UCSD-AML1 (cell line): Measurements from ENCODE around the gene C10orf120.

Experiments
- DNase-seq: peaks from one replicate; lab custom pipeline; 2025; ENCODE audit not compliant: unreplicated experiment; lab: John Stamatoyannopoulos, UW

C10orf120 gene

DNA sequence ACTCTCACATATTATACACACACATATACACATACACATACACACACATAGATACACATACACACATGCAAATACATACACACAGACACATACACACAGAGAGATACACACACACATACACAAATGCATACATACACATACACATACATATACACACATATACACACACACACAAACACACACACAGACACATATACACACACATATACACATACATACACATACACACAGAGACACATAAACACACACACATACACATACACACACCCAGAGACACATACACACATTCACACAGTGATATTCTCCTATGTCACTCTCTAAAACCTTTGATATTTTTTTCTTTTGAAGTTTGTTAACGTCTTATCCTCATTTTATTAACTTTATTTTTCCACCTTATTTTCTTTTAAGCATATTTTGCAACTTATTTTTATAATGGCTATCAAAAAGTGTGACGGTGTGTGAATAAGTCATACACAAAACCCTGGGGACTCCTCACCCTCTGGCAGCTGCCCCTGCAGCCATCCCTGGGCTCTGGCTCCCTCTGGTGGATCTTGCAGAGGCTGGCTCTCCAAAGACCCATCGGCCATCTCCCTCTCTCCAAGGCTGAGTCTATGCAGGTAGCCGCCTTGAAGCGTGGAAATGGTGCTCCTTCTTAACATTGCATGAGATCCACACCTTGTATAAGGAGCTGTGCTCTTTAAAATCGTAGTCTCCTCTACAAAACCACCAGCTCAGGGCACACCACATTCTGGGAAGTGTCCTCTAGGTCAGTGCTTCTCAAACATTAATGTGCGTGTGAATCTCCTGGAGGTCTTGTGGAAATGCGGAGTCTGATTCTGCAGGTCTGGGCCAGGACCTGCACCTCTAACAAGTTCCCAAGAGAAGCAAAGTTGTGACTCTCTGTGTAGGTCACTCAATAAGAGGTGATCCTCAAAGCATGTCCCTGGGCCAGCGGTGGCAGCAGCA is 4.1 kb upstream of the C10orf120 start:
- peak; percentile 45 for DNase-seq

DNA sequence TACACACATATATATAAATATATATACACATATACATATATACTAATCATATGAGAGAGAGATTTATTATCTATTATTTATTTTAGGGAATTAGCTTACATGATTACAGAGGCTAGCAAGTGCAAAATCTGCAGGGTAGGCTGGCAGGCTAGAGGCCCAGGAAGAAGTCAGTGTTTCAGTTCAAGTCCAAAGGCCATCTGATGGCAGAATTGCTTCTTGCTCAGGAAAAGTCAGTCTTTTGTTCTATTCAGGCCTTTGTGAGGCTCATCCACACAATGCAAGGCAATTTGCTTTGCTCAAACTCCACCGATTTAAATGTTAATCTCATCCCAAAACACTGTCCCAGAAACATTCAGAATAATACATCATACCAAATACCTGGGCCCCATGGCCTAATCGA is 2.6 kb upstream of the C10orf120 start:
- no peak for DNase-seq

DNA sequence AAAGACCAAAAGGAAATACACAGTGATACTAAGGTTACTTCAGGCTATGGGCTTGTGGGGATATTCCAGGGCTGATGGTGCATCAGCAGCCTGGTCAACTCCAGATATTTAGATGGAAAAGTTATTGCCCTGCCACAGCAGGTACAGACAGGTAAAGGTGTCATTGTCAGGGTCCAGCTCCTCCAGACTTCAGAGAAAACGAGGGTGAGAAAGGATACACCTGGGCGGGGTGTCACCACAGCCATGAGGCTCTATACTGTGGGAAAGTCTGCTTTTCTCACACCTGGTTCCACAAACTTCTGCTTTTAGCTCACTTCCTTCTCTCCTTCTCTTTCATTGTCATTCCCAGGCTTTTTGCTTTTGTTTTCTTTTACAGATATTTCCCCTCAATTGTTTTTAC is 2.0 kb upstream of the C10orf120 start:
- no peak for DNase-seq

DNA sequence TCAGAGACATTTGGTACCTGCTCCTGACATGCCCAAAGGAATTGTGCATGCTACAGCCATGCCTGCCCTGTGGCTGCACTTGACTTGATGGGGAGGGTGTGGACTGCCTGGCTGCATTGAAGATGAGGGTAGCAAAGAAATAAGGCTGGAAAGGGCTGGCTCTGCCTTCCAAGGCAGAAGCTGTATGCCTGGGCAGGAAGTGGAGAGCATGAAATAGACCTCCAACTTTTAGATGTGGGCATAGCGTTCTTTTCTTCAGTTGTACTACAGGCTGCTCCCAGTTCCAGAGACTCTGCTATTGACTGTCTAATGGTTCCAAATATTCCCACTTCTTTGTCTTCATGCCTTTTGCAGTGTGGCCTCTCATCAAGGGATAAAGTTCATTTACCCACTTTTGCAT is 3.0 kb downstream of the C10orf120 start:
- no peak for DNase-seq

DNA sequence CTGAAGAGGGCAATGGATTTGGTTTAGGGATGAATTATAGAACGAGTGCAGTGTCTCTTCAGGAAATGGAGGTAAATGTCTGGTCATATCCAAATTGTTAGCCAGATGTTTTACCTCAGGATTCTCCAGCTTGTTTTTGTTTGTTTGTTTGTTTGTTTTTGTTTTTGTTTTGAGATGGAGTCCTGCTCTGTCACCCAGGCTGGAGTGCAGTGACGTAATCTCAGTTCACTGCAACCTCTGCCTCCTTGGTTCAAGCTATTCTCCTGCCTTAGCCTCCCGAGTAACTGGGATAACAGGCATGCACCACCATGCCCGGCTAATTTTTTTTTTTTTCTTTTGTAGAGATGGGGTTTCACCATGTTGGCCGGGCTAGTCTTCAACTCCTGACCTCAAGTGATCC is 6.9 kb downstream of the C10orf120 start:
- no peak for DNase-seq

DNA sequence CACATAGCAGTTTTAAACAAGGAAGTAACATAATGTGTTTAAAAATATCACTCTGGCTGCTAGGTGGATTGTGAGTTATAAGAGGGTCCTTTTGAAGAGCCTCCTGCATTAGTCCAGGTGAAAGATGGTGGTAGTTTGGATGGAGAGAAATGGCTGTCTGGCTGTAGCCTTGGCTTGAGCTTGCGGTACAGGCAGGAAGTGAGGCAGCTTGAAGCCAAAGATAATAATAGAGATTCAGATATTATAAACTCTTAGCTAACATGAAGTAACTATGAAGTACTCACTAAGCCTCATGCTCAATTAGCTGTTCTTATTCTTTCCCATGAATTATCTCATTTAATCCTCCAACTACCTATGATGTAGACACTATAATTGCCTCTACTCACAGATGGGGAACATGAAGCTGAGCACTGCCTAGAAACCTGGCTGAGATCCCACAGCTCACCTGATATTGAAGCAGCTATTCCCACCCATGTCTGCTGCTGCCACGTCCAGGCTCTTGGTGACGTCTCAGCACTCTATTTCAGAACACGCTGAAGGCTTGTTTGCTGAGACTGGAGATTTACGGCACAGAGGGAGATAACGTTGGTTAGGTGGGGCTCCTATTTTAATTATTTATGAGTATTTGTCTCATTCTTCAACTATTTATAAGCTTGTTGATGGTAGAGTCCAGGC is 10.4 kb downstream of the C10orf120 start:
- no peak for DNase-seq

DNA sequence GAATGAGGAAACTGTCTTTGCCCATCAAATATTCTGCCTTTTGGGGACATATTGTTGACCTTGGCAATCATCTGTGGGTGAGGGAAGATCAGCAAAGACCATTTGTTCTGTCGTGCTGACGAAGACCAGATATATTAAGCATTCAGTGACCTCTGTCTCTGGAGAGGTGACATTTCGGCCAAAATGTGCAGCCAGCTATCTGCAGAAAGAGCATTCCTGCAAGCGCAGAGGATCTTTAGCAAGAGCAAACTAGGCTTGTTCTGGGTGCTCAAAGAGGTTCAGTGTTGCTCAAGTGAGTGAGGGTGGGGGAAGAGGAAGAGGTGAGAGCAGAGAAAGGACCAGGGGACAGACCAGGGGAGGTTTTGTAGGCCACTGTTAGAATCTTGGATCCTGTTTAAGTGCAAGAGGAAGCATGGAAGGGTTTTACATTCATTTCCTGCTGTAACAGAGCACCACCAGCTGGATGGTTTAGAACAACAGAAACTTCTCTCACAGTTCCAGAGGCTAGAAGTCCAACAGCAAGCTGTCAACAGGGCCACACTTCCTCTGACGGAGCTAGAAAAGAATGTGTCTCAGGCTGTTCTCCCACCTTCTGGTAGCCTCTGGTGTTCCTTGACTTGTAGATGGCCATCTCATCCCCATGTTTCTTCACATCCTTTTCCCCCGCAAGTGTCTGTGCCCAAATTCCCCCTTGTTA is 11.2 kb downstream of the C10orf120 start:
- DNase-seq, result no peak

DNA sequence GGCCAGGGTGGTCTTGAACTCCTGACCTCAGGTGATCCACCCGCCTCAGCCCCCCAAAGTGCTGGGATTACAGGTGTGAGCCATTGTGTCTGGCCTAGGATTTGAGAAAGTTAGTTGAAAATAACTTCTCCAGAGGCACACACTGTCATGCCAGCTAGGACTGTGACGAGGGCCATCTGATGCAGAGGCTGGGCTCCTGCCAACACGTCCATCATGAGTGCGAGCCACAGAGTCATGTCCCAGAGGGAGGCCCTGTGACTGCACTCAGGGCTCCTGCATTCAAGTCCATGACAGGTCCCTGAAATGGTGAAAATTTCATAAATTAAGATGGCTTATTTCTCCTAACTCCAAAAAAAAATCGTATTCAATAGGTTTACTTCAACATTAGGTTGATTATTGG is 17.1 kb downstream of the C10orf120 start:
- DNase-seq, result no peak

DNA sequence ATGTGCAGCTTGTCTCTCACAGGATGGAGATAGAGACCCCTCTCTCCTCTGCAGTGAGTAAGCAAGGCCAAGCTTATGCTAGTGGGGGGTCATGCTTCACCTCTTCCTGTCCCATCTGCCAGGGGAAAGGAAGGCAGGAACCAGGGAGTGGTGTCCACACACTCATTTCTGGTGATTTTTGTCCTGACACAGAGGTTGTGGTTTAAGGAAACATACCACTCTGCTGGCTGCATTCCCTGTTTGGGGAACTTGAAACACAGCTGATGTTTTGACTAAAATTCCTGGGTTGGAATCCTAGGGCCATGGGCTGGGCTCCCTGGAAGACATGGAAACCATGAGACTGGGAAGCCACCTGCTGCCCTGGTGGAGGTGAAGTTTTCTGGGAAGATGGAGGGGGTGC is 21.4 kb downstream of the C10orf120 start:
- no peak for DNase-seq

DNA sequence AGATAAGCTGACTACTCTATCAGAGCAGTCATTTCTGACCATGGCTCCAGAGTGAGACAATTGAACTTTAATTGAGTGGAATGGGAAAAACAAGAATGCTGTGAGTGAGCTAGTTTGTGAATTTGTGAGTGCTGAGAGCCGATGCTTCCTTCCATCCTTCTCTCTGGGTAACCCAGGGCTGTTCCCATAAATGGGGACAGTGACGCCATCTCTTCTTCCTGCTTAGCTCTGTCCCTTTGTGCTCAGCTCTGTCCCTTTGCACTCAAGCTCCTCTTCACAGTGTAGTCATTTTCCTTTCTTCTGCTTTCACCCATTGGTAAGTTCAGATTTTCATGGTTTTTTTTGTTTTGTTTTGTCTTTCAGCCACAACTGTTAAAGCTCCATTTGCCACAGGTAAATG is 24.4 kb downstream of the C10orf120 start:
- DNase-seq, result no peak

DNA sequence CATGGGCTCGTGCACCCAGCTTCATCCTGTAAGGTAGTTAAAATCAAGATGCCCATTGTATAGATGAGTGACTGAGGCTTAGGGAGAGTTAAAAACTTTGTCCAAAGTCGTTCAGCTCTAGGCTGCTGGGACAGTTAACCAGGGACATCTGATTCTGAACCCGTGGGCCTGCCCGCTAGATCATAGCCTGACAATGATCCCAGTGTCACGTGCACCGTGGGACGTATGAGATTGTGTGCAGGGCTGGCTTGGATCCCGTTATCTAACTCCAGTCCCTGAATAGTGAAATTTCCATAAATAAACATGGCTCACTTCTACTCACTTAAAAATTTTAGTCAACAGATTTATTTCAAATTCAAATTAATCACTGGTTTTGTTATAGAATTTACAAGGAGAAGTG is 24.9 kb downstream of the C10orf120 start:
- DNase-seq, result no peak

DNA sequence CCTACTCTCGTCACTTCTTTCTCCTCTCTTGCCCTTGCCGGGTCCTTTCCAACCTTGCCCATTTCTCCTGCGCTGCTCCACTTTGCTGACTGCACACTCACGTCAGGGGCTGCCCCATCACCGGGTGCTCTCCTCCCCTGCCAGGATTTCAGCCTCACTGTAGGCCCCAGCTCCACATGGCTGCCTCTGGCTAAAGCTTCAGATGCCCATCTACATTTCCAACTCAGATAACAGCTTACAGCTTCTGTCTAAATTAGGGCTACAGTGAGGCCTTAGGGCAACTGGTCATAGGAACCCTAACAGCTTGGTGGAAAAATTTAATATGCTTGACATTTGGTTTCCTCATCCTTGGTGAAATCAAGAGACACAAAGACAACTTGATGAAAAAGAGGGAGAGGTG is 25.9 kb downstream of the C10orf120 start:
- no peak for DNase-seq

DNA sequence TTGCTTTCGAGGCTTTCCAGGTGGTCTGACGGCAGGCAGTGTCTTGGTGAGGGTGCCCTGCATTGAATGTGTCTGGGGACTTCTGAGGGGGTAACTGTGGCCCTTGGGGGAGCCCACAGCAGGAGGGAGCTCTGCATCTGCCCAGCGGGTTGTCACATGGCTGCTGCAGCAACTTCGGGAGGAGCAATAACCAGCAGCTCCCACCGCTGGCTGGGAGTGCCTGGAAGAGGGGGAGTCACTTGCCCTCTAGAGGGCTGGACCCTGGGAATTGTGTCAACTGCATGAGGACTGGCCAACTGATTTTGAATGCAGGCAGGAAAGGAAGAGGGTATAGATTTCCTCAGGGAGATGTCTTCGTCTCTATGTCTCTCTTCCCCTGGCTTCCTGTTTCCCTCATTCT is 26.4 kb downstream of the C10orf120 start:
- no peak for DNase-seq

DNA sequence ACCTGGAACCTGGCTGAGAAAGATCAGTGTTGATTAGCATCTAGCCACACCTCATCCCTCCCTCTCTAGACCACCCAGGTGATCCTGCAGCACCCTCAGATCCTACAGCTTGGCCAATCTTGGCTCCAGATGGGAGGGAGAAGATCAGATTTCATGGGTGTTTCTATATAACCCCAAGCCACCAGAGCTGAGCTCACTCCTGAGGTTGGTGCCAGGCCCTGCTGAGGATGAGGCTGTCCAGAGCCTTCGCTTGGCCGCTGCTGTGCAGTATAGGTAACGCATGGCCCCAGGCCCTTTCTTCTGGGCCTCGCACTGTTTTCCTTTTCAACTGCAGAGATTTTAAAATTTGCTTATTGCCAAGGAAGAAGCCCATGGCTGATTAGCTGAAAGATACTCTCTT is 27.0 kb downstream of the C10orf120 start:
- no peak for DNase-seq

DNA sequence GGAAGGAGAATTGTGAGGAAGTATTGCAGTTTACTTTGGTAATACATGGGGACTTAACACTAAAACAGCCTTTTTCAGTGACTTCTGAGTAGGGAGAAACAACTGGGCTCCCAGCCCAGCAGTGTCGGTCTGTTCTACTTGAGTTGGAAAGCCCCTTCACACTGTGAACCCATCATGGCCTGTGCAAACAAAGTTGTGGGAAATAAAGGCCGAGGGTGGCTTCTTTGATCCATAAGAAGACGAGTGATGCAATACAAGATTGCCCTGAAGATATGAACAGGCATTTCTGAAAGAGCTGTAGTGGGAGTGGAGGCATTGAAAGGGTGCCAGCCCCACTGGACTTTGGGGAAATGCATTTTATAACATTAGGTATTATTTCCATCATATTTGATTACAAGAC is 28.3 kb downstream of the C10orf120 start:
- DNase-seq, result no peak

DNA sequence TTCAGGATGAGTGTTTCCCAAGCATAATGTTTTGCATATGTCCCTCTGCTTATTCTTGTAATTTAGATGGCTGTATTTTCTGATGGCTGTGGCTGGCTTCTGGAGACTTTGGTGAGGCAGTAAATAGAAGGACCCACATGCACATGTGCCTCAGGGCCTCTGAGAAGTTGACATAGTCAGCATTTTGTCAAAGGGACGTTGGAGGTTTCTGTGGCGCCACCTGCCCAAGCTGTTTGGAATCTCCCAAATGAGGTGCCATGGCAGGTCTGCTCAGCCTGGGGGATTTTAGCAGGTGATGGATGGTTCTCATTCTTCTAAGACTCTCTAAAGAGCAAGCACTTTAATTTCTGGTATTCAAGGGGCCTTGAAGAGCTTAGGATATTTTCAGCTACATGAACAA is 29.8 kb downstream of the C10orf120 start:
- no peak for DNase-seq

DNA sequence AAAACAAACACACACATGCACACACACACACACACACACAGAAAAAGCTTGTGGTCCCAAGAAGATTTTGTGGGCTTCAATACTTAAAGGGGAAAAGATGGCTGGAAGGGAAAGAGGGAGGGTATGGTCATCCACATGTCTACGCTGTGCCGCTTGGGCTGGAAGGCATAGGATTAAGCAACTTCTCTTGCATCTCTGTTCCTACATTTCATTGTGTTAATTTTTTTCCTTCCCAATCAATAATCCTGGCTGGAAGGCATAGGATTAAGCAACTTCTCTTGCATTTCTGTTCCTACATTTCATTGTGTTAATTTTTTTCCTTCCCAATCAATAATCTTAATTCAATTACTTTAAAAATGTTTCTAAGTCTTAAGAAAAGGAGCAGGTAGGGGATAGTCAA is 30.6 kb downstream of the C10orf120 start:
- no peak for DNase-seq

DNA sequence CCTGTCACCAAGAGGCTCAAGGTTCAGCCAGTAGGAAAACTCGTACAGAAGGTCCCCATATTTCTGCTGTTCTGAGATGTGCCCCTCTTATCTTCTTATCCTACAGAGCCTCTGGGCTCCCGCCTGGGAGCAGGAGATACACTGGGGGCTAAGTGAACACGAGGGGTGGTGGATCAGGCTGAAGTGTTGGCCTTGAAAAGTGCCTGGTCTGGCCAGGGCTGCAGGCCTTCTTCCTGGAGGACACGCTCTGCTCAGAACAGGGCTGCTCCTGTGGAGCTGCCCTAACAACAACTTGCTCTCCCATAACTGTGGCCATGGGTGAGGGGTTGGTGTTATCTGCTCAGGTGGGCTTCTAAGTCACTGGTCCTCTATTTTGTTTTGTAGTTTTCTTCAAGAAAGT is 33.7 kb downstream of the C10orf120 start:
- no peak for DNase-seq

DNA sequence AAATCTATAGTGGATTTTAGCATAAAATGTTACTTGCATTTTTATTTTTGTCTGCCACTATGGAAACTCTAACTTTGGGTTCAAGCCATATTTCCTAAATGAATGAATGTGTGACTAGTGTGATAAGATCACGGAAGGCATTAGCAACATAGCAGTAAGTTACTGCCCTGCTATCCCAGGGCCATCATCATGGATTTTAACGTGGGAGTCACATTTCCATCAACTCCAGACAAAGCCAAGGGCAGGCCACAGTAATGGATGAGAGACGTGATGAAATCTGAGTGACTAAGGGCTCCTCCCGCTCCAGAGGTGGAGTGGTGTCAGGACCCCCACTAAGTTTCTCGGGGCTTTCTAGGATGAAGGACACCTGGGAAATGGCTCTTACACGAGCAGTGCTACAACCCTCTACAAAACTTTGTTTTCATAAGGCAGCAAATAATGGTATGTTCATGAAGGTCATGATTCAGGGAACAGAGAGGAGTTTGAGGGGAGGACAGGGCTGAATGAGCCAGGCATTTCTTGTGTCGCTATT is 34.3 kb downstream of the C10orf120 start:
- no peak for DNase-seq

DNA sequence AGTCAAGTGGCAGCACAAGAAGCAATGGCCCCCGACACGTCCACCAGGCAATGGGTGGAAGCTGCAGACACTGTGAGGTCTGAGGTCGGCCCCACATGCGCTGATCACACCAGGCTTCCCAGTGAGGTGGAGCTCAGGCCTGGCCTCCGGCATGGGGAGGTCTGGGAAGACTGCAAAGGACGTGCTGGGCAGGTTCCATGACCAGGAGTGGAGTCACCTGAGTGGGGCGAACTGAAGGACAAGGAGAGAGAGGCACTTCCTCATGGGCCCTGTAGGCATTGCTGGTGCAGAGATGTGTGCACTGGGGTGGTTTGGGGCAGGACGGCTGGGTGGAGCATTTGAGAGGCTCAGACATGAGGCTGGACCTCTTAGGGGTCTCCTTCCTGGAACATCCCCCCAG is 35.1 kb downstream of the C10orf120 start:
- no peak for DNase-seq

DNA sequence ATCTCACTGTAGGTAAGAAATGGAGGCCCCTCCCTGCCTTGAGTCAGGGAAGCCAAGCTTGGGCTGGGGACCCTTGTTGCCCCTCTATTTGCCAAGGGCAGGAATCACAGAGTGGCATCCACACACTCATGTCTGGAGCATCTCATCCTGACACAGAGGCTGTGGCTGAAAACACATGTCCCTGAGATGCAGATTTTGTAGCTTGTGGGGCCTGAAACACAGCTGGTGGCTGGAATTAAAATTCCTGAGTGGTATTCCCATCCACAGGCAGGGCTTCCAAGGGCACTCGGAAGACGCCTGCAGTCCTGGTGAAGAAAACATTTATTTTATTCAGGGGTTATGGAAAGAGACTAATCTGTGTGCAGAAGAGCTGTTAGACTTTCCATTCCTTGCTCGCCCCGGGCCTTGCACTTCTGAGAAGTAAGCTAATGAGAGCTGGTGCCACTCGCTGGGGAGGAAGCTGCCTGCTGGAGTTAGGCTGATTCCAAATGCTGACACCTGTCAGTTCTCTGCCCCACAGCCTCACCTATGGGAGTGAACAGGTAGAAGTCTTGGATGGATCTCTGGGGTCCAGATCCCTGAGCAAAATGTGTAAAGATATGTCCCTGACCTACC is 36.0 kb downstream of the C10orf120 start:
- no peak for DNase-seq
